HL-60/S4 treated with phorbol 12-myristate 13-acetate at 8.2 ng/mL for 4 days and 3 days (cell line): ENCODE data around the gene ITGAL.
"Not testable (repeated sequence)": the region's sequence is repeated elsewhere in the genome, so short reads cannot be mapped to it uniquely, and the experiment has no call there.

ENCODE experiments used
- in situ Hi-C: fragments of 300-500 bp; cut with MboI; formaldehyde crosslinking; loops from 2 replicates; pipeline ENCODE4 v1.15.0; 2022; ENCODE audit warnings: low sequenced_read_pairs

Gene ITGAL

GRCh38 chr16:30456302-30456701, 16.2 kb upstream of the ITGAL start:
- in situ Hi-C loops: no loop called here

GRCh38 chr16:30457256-30457655, 15.3 kb upstream of the ITGAL start:
- in situ Hi-C loops: no loop called here

DNA sequence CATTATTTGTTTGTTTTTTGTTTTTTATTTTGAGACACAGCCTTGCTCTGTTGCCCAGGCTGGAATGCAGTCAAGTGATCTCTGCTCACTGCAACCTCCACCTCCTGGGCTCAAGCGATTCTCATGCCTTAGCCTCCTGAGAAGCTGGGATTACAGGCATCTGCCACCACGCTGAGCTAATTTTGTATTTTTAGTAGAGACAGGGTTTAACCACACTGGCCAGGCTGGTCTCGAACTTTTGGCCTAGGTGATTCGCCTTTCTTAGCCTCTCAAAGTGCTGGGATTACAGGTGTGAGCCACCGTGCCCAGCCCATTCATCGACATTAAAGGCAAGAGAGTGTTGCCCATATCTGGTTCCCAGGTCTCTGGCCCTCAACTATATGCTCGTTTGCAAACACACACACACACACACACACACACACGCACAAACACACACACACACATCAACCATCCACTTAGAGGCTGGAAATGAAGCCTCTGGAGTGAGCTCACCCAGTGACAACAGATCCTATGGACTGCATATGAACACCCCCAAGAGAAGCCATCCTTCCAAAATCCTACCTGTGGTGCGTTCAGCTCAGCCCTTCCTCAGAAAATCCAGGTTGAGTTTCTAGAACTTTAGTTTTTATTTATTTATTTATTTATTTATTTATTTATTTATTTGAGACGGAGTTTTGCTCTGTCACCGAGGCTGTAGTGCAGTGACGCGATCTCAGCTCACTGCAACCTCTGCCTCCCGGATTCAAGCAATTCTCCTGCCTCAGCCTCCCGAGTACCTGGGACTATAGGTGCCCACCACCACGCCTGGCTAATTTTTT, 14.6 kb upstream of the ITGAL start:
- in situ Hi-C loops: no loop called here

- in situ Hi-C loops: no loop called here
Measured at GRCh38 chr16:30458561-30459394, 13.8 kb upstream of the ITGAL start.

- in situ Hi-C loops: no loop called here
Measured at GRCh38 chr16:30459456-30459855, 13.1 kb upstream of the ITGAL start.

GRCh38 chr16:30461426-30461825, 11.1 kb upstream of the ITGAL start:
- in situ Hi-C loops: not testable (repeated sequence)

DNA sequence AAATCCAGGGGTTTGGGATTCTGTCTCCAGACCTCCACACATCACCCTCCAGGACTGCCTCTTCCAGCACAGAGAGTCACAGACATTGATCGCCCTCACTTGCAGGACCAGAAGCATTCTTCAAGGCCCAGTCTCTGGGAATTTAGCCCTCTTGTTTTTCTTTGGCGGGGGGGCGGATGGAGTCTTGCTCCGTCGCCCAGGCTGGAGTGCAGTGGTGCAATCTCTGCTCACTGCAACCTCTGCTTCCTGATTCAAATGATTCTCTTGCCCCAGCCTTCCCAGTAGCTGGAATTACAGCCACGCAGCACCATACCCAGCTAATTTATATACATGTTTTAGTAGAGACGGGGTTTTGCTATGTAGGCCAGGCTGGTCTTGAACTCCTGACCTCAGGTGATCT, 8.5 kb upstream of the ITGAL start:
- in situ Hi-C loops: no loop called here

DNA sequence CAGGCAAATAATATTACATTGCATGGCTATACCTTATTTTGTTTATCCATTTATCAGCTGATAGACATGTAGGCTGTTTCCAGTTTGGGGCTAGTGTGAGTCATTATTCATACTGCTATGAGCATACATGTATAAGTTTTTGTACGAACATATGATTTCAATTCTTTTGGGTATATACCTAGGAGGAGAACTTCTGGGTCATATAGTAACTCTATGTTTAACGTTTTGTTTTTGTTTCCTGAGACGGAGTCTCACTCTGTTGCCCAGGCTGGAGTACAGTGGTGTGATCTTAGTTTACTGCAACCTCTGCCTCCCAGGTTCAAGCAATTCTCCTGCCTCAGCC, 2.4 kb upstream of the ITGAL start:
- in situ Hi-C loops: no loop called here

- in situ Hi-C loops: no loop called here
Measured at GRCh38 chr16:30470632-30470995, 1.9 kb upstream of the ITGAL start.

- in situ Hi-C loops: no loop called here
Measured at GRCh38 chr16:30473231-30474073, 910 bp downstream of the ITGAL start.

GRCh38 chr16:30474074-30474452, 1.5 kb downstream of the ITGAL start:
- in situ Hi-C loops: no loop called here

DNA sequence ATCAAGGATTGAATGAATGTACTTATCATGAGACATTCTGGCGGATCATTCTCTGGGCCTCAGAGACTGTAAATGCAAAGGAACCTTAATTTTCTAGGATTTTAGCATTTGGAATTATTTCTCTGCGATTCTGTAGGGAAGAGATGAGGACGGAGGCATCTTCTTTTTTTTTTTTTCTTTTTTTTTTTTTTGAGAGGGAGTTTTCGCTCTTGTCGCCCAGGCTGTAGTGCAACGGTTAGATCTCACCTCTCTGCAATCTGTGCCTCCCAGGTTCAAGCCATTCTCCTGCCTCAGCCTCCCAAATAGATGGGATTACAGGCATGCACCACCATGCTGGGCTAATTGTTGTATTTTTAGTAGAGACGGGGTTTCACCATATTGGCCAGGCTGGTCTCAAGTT, 2.1 kb downstream of the ITGAL start:
- in situ Hi-C loops: no loop called here

DNA sequence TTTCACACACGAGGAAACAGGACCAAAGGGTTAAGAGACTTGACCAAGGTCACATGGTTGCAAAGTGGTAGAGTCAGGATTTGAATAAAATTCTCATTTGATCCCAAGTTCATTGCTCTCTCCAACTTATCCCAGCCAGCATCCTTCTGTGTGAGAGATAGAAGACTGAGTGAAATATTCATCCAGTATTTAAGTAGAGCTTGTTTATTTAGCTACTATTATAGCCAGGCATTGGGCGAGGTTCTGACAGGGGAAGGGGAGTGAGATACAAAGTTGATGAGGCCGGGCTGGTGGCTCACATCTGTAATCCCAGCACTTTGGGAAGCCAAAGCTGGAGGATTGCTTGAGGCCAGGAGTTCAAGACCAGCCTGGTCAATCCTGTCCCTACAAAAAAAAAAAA, 4.4 kb downstream of the ITGAL start:
- in situ Hi-C loops: no loop called here

- in situ Hi-C loops: not testable (repeated sequence)
Measured at GRCh38 chr16:30477773-30478172, 5.2 kb downstream of the ITGAL start.

DNA sequence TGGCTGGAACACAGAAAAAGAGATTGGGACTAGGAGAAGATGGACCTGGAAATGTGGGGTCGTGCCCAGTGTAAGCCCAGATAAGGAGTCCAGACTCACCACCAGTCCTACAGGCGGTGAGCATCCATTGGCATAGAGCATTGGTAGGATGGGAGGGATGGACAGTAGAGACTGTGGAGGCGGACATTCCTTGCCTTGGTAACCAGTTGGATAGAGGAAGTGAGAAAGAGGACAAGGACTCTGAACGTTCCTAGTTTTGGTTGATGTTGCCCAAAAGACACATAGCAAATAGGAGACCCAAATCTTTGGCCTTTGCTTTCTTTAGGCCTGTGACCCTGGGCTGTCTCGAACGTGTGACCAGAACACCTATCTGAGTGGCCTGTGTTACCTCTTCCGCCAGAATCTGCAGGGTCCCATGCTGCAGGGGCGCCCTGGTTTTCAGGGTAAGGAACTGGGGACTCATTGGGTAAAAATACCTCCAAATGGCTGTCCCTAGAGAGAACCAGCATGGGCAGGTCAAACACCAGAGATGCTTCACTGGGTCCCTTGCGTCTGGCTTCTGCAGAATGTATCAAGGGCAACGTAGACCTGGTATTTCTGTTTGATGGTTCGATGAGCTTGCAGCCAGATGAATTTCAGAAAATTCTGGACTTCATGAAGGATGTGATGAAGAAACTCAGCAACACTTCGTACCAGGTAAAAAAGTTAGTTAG, 6.4 kb downstream of the ITGAL start:
- in situ Hi-C loops: no loop called here

- in situ Hi-C loops: no loop called here
Measured at GRCh38 chr16:30481381-30481780, 8.8 kb downstream of the ITGAL start.

DNA sequence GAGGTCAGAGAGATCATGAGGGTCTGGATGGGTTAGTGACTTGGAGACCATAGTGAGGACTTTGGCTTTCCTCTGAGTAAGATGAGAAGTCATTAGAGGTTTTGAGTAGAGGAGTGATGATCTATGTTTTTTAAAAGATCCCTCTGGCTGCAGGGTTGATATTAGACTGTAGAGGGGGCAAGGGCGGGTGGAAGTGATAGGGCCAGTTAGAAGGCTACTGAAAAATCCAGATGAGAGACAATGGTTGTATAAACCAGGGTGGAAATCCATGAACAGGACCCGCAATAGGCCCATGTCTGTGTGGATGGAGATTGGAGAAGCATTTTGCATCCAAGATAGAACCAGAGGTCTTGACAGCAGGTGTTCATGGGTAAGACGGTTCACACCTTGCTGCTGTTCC, 9.8 kb downstream of the ITGAL start:
- in situ Hi-C loops: no loop called here

DNA sequence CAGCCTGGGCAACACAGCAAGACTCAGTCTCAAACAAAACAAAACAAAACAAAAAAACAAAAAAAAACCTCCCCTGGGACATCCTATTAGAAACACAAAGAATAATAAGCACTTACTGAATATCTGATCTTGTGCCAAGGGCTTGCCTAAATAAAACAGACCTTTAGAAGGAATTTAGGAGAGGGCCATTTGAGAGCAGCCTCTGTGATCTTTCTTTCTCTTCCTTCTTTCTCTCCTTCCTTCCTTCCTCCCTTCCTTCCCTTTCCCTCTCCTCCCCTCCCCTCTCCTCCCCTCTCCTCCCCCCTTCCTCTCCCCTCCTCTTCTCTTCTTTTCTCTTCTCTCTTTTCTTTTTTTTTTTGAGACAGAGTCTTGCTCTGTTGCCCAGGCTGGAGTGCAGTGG, 12.3 kb downstream of the ITGAL start:
- in situ Hi-C loops: no loop called here

DNA sequence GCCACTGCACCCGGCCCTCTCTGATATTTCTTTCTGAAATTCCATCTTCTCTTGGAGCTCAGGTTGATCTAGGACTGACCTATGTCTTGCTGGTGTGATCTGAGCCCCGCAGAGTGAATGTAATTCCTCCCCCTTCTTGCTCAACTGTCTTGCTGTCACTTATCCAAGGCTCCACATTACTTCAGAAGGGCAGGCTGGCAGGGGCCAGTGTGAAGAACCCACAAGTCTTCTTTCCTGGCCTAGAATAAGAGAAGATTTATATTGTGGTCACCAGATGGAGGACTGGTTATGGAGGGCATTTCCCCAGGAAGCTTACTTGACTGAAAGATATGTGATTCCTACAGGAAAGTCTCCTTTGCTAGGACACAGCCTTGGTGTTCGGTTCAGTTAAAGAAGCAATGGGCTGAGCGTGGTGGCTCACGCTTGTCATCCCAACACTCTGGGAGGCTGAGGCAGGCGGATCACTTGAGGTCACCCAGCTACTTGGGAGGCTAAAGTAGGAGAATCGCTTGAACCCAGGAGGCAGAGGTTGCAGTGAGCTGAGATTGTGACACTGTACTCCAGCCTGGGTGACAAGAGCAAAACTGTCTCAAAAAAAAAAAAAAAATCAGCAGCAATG, 13.4 kb downstream of the ITGAL start:
- in situ Hi-C loops: no loop called here
